ENCODE measurements around the gene RASGRP2. TPM values are rescaled to one million over a fixed set of nuclear protein-coding genes. Genes with fewer than 3 reads are reported as not detected.
A peak's percentile ranks its signal among the peaks of the same experiment; 100 is the strongest.

Gene RASGRP2
- polyA plus RNA-seq, 1 donor = 10.7 TPM

DNA sequence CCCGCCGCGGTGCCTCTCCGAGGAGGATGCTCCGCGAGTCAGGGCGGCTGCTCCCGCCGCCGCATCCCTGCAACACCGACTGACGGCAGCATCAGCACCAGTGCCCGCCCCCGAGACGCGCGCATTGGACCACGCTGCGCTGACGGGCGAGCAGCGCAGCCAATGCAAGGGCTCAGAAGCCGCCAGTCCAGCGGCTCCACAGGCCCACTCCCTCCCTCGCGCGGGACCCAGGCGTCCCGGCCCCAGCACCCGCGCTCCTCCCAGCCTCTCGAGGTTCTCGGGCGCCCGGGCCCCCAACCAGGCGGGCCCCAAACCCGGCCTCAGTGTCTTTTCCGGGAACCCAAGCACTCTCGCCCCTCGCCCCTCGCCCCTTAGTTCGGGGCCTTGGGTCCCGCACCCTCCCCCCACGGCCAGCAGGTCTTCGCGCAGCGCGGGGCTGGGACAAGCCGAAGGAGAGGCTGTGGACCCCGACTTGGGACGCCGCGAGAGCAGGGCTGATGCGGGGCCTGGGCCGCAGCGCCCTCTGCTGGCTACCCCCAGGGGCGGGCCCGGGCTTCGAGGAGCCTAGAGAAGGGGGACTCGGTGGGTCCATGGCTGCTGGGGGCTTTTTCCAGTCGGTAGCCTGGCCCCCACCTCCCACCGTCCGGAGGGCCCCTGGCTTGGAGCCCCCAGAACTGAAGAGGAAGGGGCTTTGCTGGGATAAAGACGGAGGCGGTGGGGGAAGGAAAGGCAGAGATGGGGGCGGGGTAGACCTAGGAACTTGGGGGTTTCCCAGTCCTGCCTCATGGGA, 20.6 kb downstream of the RASGRP2 start, which contains the start of gene NRXN2:
Gene NRXN2, minus strand, starts transcription at position 81 of the 790 bp plus-strand sequence. CDS start 9,498 bp downstream, outside the sequence.
- Histone ChIP-seq H3K27ac (ENCODE audit: low read length) (peak within 1 kb of the TSS; percentile 33), H3K9me3 (ENCODE audit: control insufficient read depth, low read depth, low read length) (peaks cover 5% of the 10 kb centered on the region), H3K4me1 (ENCODE audit: control insufficient read depth, insufficient read depth, low read length) (peaks cover 25% of the 10 kb centered on the region), H3K36me3 (ENCODE audit: control insufficient read depth, insufficient read depth, low read length) (no peaks in the 10 kb centered on the region), H3K4me3 (ENCODE audit: low read length) (peak within 1 kb of the TSS; percentile 69), H3K27me3 (ENCODE audit: control insufficient read depth, insufficient read depth, low read length) (peaks cover 40% of the 10 kb centered on the region)
- peak; percentile 68 to 73 for DNase-seq
- no CpG with 5 or more reads among the region's 66 CpGs for WGBS (ENCODE audit: insufficient coverage, low lambda C conversion rate)

DNA sequence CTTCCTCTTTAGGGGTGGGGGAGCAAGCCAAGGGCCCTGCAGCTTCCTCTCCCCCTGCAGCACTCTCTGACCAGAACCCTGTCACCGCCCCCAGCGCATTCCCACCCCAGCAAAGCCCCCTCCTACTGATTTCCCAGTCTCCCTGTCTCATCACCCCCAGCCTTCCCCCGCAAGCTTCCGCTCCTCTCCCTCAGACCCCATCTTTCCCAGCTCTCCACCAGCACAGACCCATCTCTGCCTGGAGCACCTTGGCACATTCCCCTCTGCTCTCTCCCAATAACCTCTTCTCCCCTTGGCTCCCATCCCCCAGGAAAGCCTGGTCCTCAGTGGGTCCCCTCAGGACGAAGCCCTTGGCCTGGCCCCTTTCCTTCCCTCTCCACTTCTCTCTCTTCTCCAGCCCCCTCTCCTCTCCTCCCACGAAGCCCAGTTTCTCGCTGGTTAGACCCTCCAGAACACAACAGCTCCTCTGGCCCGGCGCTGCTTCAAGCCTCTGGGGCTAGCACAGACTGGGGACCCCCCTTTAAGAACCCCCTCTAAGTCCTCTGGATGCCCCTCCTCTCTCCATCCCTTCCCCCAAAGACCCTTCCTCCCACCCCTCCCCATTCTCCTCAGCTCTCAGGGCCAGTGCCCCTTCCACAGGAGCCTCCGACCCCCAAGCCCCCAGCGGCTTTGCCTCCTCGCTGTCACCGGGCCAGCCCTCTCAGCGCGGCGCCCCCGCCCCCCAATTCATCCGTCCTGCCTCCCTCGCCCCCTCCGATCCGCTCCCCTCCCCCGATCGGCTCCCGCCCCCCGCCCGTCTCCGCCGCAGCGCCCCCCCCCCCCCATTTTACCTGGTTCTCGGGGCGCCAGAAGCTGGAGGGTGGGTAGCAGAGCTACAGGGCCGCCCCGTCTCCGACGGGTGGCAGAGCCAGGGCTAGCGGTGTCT, 21.5 kb downstream of the RASGRP2 start:
- 40% methylated on average over 1 of the region's 36 CpGs for WGBS (ENCODE audit: insufficient coverage, low lambda C conversion rate)
- peak overlapping the region; percentile 6 for H3K4me3 ChIP-seq (ENCODE audit: low read length)
- peaks cover 50% of the 10 kb centered on the region for H3K27me3 ChIP-seq (ENCODE audit: control insufficient read depth, insufficient read depth, low read length)
- H3K4me1 ChIP-seq (ENCODE audit: control insufficient read depth, insufficient read depth, low read length) = peaks cover 25% of the 10 kb centered on the region
- no peak for DNase-seq
- H3K36me3 ChIP-seq (ENCODE audit: control insufficient read depth, insufficient read depth, low read length) = no peaks in the 10 kb centered on the region
- H3K27ac ChIP-seq (ENCODE audit: low read length) = no peak overlapping the region
- H3K9me3 ChIP-seq (ENCODE audit: control insufficient read depth, low read depth, low read length) = peaks cover 5% of the 10 kb centered on the region

DNA sequence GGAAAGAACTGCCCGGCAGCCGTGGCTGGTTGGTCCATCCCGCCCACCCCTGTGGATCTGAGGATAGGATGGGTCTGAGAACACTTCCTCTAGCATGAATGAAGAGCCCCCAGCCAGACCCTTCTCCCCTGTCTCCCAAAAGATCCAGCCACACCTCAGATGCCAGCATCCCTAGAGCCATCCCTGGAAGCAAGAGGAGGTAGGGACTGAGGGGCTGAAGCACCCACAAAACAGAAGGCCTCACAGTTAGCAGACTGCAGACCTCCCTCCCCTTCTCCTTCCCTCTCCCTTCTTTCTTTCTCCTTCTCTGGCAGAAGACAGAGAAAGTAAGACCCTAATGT, 22.6 kb downstream of the RASGRP2 start:
- Histone ChIP-seq H3K4me3 (ENCODE audit: low read length) (no peak overlapping the region), H3K36me3 (ENCODE audit: control insufficient read depth, insufficient read depth, low read length) (no peaks in the 10 kb centered on the region), H3K4me1 (ENCODE audit: control insufficient read depth, insufficient read depth, low read length) (peaks cover 25% of the 10 kb centered on the region), H3K27ac (ENCODE audit: low read length) (no peak overlapping the region), H3K9me3 (ENCODE audit: control insufficient read depth, low read depth, low read length) (peaks cover 5% of the 10 kb centered on the region), H3K27me3 (ENCODE audit: control insufficient read depth, insufficient read depth, low read length) (peaks cover 60% of the 10 kb centered on the region)
- DNase-seq = no peak
- WGBS (ENCODE audit: insufficient coverage, low lambda C conversion rate) = no CpG with 5 or more reads among the region's 3 CpGs

DNA sequence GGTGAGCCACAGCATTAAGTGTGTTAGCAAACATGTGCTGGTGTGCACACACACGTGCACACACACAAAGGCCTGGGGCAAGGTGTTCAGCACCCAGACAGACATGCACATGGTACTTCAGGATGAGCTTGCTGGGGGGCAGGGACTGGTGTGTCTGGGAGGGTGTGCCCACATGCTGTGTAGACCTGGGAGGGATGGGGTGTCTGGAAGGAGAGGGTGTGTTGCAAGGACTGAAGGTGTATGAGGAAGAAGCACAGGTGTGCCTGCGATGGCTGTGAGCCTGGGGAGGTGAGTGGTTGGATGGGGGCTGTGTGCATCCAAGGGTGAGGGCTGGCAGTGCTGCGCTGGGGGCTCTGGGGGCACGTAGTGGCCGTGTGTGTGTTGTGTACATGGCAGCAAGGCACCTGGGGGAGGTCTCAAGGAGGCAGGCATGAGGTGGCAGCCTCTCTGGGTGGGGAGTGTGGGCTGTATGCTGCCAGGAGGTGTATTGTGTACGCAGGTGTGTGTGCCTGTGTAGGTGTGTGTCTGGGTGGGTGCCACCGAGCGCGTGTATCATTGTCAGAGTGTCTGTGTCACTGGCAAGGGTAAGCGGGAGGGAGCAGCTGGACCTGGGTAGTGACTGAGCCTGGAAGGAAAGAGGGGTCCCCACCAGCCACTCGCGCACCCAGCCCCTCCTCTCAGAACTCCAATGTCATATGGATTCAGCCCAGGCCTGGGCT, 23.1 kb downstream of the RASGRP2 start:
- DNase-seq = no peak
- H3K36me3 ChIP-seq (ENCODE audit: control insufficient read depth, insufficient read depth, low read length) = no peaks in the 10 kb centered on the region
- peaks cover 5% of the 10 kb centered on the region for H3K9me3 ChIP-seq (ENCODE audit: control insufficient read depth, low read depth, low read length)
- H3K4me1 ChIP-seq (ENCODE audit: control insufficient read depth, insufficient read depth, low read length) = peaks cover 25% of the 10 kb centered on the region
- WGBS (ENCODE audit: insufficient coverage, low lambda C conversion rate) = no CpG with 5 or more reads among the region's 12 CpGs
- peaks cover 66% of the 10 kb centered on the region for H3K27me3 ChIP-seq (ENCODE audit: control insufficient read depth, insufficient read depth, low read length)
- H3K27ac ChIP-seq (ENCODE audit: low read length) = no peak overlapping the region
- H3K4me3 ChIP-seq (ENCODE audit: low read length) = no peak overlapping the region

DNA sequence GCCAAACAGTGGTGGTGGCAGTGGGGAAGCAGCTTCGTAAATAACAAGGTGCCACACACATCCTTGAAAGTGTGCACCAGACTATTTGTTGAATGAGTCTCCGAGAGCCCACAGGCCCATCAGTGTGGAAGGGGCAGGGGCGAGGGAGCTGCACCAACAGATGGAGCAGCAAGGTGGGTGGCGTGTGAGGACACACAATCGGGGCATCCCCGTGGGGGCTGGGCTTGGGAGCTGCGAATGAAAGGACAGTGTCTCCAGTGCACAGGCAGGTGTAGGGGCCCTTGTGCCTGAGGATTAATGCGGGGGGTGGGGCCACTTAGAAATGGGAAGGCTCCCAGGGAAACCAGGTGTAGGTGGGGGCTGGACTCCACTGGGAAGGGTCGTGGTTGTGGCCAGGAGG, 23.8 kb downstream of the RASGRP2 start:
- Histone ChIP-seq H3K27me3 (ENCODE audit: control insufficient read depth, insufficient read depth, low read length) (peaks cover 72% of the 10 kb centered on the region), H3K27ac (ENCODE audit: low read length) (no peak overlapping the region), H3K36me3 (ENCODE audit: control insufficient read depth, insufficient read depth, low read length) (no peaks in the 10 kb centered on the region), H3K4me3 (ENCODE audit: low read length) (no peak overlapping the region), H3K9me3 (ENCODE audit: control insufficient read depth, low read depth, low read length) (peaks cover 5% of the 10 kb centered on the region), H3K4me1 (ENCODE audit: control insufficient read depth, insufficient read depth, low read length) (peaks cover 19% of the 10 kb centered on the region)
- WGBS (ENCODE audit: insufficient coverage, low lambda C conversion rate) = no CpG with 5 or more reads among the region's 9 CpGs
- no peak for DNase-seq

DNA sequence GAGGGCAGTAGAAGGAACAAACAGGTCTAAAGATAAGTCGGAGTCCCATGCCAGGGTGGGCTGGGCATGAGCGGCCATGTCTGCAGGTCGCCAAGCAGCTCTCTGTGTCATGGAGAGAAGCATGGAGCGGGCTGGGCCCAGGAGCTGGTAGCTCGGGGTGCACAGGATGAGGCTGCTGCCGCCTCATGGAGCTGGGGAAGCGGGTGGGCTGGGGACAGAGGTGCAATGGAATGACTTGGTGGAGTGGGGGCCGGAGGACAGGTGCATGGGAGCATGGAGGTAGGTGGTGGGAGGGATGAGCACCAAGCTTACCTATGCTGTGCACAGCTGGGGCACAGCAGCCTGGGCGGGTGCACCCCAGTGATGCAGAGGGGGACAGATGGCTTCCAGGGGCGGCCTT, 24.5 kb downstream of the RASGRP2 start:
- no CpG with 5 or more reads among the region's 10 CpGs for WGBS (ENCODE audit: insufficient coverage, low lambda C conversion rate)
- DNase-seq = no peak
- no peak overlapping the region for H3K4me3 ChIP-seq (ENCODE audit: low read length)
- no peak overlapping the region for H3K27ac ChIP-seq (ENCODE audit: low read length)
- H3K4me1 ChIP-seq (ENCODE audit: control insufficient read depth, insufficient read depth, low read length) = peaks cover 11% of the 10 kb centered on the region
- H3K9me3 ChIP-seq (ENCODE audit: control insufficient read depth, low read depth, low read length) = peaks cover 5% of the 10 kb centered on the region
- no peaks in the 10 kb centered on the region for H3K36me3 ChIP-seq (ENCODE audit: control insufficient read depth, insufficient read depth, low read length)
- H3K27me3 ChIP-seq (ENCODE audit: control insufficient read depth, insufficient read depth, low read length) = peaks cover 80% of the 10 kb centered on the region

DNA sequence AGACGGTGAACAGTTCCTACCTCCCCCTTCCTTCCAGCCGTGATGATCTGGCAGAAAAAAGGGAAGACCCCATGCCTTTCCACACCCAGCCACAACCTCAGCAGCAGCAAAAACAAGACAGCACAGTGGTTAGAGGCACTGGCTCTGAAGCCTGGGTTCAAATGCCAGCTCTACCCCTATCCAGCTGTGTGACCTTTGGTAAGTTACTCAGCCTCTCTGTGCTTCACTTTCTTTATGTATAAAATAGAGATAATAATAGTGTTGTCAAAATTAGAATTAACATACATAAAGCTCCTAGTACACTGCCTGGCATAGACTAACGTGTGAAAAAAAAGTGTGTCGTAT, 25.2 kb downstream of the RASGRP2 start:
- H3K9me3 ChIP-seq (ENCODE audit: control insufficient read depth, low read depth, low read length) = peaks cover 5% of the 10 kb centered on the region
- H3K4me3 ChIP-seq (ENCODE audit: low read length) = no peak overlapping the region
- H3K36me3 ChIP-seq (ENCODE audit: control insufficient read depth, insufficient read depth, low read length) = no peaks in the 10 kb centered on the region
- H3K27ac ChIP-seq (ENCODE audit: low read length) = no peak overlapping the region
- WGBS (ENCODE audit: insufficient coverage, low lambda C conversion rate) = 100% methylated on average over 2 of the region's 4 CpGs
- peaks cover 6% of the 10 kb centered on the region for H3K4me1 ChIP-seq (ENCODE audit: control insufficient read depth, insufficient read depth, low read length)
- peaks cover 86% of the 10 kb centered on the region for H3K27me3 ChIP-seq (ENCODE audit: control insufficient read depth, insufficient read depth, low read length)
- DNase-seq = no peak

DNA sequence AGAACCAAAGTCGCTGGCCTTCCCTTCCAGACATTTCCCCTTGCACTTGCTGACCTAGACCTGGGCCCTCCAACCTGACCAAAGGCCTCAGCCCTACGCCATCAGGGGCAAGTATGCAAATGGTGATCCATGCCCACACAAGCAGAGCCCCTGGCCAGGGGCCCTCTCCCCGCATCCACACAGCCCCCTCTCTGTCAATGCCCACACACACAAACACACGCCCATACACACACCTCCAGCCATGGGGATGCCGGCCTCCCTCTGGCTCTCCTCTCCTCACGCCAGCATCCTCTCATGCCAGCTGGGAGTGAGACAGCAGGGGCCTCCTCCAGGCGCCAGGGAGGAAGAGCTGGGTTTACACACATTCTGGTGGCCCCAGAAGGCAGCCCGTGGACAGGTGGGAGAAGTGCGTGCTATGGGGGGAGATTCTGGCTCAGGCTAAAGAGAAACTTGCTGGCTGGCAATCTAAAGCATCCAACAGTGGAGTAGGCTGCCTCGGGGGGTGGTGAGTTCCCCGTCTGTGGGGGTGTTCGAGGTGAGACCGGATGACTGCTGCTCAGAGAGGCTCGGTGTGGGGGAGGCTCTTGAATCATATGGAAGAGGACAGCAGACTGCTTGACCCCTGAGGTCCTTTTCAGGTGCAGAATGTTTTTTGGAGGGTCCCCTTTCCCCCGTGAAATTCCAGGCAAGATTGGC, 25.7 kb downstream of the RASGRP2 start:
- DNase-seq = no peak
- no peak overlapping the region for H3K27ac ChIP-seq (ENCODE audit: low read length)
- H3K9me3 ChIP-seq (ENCODE audit: control insufficient read depth, low read depth, low read length) = peaks cover 1% of the 10 kb centered on the region
- whole genome bisulfite sequencing (ENCODE audit: insufficient coverage, low lambda C conversion rate) = 40% methylated on average over 1 of the region's 15 CpGs
- H3K36me3 ChIP-seq (ENCODE audit: control insufficient read depth, insufficient read depth, low read length) = no peaks in the 10 kb centered on the region
- peaks cover 86% of the 10 kb centered on the region for H3K27me3 ChIP-seq (ENCODE audit: control insufficient read depth, insufficient read depth, low read length)
- H3K4me1 ChIP-seq (ENCODE audit: control insufficient read depth, insufficient read depth, low read length) = peaks cover under 1% of the 10 kb centered on the region
- no peak overlapping the region for H3K4me3 ChIP-seq (ENCODE audit: low read length)

DNA sequence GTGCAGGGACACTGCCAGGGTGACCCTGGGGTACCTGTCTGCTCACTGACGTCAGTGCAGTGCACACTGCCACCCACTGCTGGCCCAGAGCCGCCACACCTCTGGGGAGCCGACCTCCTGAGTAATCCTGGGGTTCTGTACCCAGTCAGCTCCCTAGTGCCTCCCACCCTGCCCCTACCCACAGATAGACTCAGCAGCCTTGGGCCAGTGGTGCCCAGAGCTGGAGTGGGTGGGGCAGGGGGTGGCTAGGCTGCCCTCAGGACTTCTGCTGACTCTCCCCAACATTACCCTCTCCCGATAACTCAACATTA, 26.7 kb downstream of the RASGRP2 start:
- Histone ChIP-seq H3K27ac (ENCODE audit: low read length) (no peak overlapping the region), H3K36me3 (ENCODE audit: control insufficient read depth, insufficient read depth, low read length) (no peaks in the 10 kb centered on the region), H3K4me1 (ENCODE audit: control insufficient read depth, insufficient read depth, low read length) (no peaks in the 10 kb centered on the region), H3K27me3 (ENCODE audit: control insufficient read depth, insufficient read depth, low read length) (peaks cover 87% of the 10 kb centered on the region), H3K9me3 (ENCODE audit: control insufficient read depth, low read depth, low read length) (no peaks in the 10 kb centered on the region), H3K4me3 (ENCODE audit: low read length) (no peak overlapping the region)
- DNase-seq = no peak
- WGBS (ENCODE audit: insufficient coverage, low lambda C conversion rate) = no CpG with 5 or more reads among the region's 4 CpGs

All from large intestine (tissue), 3 donors.